ENCODE results near the gene TNFRSF13B.
"Not testable (repeated sequence)": the region's sequence is repeated elsewhere in the genome, so short reads cannot be mapped to it uniquely, and the experiment has no call there.

The TNFRSF13B gene

DNA sequence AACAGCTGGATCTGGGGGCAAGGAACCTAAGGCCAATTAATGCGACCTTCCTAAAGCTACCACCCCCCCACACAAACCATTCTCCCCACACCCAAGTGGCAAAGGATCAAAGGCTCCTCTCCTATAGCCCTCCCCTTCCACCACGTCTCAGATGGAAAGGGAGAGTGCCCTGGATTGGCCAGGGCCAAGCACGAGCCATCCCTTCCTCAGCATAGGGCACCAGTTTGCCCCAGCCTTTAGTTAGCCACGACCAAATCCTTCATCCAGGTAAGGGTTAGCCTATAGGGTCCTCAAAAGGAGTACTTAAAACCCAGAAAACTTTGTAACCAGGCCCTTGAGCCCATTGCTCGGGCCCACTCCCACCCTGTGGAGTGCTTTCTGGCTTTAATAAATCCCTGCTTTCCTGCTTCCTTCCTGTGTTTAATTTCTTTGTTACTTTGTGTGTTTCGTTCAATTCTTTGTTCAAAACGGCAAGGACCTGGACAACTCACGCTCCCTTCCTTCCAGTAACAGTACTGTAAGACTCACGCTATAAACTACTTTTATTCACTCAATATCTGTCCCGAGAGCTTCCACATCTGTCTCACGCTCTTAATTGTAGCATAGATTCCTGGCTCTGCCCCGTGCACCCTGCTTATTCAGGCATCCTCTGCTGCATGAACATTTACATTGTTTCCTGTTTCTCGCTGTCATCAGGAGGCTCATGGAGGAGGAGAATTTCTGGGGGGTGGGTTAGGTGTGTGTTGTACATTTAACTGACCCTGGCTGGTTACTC lies 62.3 kb downstream of the TNFRSF13B start:
- no peak for DNase-seq (ENCODE audit: low read depth)

DNA sequence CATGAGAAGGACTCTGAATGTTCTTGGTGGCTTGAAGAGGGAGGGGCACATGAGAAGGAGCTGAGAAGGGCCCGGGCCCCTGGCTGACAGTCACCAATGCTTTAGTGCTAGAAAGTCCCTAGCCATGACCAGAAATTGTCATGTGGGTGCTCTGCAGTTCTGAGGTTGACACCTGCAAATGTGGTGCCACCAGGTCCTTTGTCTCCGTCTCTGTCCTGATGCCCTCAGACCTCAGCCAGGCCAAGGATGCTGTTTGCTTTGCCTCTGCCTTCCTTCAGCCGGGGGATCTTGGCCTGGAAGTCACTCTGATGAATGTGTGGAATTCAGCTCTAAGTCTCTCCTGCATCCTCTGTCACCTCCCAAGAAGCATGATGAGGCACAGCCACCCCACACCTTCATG lies 63.6 kb downstream of the TNFRSF13B start:
- no peak for DNase-seq (ENCODE audit: low read depth)

DNA sequence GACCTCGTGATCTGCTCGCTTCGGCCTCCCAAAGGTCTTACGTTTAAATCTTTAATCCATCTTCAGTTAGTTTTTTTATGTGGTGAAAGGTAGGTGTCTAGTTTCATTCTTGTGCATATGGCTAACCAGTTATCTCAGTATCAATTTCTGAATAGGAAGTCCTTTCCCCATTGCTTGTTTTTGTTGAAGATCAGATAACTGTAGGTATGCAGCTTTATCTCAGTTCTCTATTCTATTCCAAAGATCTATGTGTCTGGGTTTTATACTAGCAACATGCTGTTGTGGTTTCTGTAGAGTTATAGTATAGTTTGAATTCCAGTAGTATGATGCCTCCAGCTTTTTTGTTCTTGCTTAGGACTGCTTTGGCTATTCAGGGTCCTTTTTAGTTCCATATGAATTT lies 65.2 kb downstream of the TNFRSF13B start:
- DNase-seq (ENCODE audit: low read depth): no peak

DNA sequence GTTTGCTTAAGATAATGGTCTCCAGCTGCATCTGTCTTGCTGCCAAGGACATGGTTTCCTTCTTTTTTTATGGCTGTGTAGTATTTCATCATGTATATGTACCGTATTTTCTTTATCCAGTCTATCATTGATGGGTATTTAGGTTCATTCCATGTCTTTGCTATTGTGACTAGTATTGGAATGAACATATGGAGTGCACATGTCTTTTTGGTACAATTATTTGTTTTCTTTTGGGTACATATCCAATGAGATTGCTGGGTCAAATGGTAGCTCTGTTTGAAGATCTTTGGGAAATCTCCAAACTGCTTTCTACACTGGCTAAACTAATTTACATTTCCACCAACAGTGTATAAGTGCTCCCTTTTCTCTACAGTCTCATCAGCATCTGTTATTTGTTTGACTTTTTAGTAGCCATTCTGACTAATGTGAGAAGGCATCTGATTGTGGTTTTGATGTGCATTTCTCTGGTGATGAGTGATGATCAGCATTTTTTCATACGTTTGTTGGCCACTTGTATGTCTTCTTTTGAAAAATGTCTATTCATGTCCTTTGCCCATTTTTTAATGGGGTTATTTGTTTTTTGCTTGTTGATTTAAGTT lies 66.2 kb downstream of the TNFRSF13B start:
- DNase-seq (ENCODE audit: low read depth): no peak

DNA sequence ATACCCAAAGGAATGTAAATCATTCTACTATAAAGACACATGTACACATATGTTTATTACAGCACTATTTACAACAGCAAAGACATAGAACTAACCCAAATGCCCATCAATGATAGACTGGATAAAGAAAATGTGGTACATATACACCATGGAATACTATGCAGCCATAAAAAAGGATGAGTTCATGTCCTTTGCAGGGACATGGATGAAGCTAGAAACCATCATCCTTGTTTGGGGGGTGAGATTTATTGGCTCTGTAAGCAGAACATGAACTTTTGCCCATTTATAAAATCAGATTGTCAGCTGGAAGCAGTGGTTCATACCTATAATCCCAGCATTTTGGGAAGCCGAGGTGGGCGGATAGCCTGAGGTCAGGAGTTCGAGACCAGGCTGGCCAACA lies 68.8 kb downstream of the TNFRSF13B start:
- not testable (repeated sequence) for DNase-seq (ENCODE audit: low read depth)

DNA sequence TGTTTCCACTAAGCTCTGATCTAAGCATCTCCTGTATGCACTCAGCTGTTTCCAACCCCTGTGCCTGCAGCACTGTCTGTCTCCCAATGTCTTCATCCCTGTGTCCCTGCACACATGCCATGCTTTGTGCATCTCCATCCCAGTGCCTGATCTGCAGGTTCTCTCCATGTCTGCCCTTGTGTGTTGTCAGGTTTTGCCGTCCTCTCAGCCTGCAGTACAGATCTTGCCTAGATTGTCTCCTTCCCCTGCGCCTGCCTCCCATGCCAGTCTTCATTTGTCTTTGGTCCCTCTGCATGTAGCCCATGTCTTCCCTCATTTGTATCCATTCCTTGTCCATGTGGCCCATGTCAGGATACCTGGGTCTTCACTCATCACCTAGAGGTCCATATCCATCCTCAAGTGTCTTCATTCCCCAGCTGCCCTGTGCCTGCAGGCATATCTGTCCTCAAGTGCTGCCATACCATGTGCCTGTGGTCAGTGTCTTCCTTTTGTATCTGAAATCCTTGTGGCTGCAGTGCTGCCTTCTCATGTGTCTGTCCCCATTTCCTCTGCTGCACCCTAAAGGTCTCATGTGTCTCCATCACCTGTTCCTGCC lies 71.5 kb downstream of the TNFRSF13B start:
- no peak for DNase-seq (ENCODE audit: low read depth)

DNA sequence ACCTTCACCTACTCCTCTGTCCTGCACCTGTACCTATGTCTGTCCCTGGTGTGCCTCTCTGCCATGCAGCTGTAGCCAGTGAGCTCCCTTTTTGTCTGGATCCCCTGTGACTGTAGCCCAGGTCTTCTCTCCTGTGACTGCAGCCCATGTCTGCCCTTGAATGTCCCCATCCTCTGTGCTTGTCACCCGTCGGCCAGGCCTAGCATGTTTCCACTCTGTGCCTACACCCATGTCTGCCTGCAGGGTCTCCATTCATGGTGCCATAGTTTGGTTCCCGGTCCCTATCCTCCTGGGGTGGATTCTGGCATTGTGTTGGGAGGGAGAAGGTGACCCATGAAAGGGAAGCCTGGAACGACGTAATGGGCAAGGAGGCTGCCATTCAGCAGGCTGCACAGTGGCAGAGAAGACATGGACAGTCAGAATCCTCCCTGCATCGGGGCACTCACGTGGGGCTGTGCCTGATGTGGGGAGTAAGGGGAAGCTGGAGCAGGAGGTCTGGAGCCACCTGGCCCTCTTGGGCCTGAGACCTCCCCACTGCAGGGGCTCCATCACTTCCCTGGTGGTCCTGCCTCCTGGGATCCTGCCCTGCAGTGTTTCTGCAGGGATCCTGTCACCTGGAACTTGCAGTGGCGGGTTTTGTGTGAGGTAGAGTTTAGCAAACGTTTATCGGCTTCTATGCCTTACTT lies 74.6 kb downstream of the TNFRSF13B start:
- not testable (repeated sequence) for DNase-seq (ENCODE audit: low read depth)

DNA sequence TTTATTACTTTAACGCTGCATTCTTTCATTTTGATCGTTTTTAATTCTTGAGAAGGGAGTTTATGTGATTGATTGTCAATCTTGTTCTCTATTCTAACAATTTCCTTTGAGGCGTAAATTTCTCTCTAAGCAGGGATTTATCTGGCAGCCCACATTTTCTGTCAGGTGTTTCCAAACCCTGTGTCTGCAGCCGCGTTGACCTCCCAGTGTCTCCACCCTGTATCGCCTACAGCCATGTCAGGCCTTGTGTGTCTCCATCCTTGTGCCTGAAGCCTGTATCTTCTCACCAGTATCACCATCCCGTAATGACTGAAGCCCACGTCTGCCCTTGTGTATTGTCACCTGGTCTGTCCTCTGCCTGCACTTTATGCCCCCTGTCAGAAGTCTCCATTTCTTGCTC lies 75.7 kb downstream of the TNFRSF13B start:
- not testable (repeated sequence) for DNase-seq (ENCODE audit: low read depth)

DNA sequence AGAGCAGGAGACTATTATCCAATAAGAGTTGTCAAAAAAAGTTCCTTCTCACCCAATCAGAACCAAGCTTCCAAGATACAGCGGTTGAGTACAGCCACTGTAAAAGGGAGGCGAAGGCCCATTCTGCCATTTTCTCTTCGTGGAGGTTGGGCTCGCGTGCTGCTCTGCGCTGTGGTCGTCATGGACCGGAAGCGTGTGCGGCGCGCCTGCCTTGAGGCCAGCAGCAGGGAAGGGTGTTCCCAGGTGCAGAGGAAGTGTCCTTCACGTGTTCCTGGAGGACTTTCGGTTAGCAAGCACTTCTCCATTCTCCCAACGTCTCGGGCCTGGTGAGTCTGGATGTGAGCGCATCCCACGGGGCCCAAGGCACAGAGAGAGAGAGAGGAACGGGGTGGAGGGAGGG lies 78.4 kb downstream of the TNFRSF13B start:
- DNase-seq (ENCODE audit: low read depth): not testable (repeated sequence)

DNA sequence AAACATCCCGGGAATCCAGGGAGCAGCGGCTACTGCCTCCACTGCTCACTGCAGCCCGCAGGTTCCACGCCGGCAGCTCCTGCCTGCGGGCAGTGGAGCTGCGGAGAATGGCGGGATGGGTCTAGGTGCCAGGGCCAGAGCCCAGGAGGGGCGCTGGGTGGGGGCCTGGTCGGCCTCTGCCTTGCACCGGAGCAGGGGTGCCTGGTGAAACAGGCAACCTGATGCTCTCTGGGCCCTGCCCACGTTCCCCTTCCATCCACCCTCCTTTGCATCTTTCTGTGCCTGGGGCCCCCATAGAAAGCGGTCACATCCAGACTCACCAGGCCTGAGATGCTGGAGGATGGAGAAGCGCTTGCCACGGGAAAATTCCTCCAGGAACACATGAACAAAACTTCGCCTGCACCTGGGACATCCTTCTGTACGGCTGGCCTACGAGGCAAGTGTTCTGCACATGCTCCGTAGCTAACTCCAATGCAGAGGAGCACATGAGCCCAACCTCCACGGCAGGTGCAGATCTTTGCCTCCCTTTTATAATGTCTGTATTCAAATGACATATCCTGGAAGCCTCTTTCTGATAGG lies 79.0 kb downstream of the TNFRSF13B start:
- DNase-seq (ENCODE audit: low read depth): not testable (repeated sequence)

DNA sequence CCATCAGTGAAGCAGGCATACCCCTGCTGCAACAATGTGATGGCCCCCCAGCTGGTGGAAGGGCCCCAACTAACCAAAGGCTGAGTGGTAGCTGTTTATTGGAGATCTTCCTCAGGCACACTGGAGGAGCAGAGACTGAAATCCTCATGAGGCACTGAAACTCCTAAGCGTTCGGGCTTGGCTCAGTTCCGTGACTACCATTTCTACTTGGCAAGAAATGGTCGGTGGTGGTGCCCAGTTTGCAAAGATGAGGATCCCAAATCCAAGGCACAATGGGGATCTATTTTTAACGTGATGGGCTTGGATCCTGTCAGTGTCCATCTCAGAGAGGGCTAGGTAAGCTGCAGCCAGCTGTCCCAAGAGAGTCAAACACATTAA lies 82.8 kb downstream of the TNFRSF13B start:
- DNase-seq (ENCODE audit: low read depth): no peak

Measured in stimulated activated CD8-positive, alpha-beta memory T cell treated with anti-CD3 and anti-CD28 coated beads, Interleukin-12 subunit alpha, Interleukin-12 subunit beta, amount 100 ng/mL, for 4 hours (primary cell).